HS-27A (cell line): ENCODE results near the gene CHD8.
A peak's percentile ranks its signal among the peaks of the same experiment; 100 is the strongest.
"Not testable (repeated sequence)": the region's sequence is repeated elsewhere in the genome, so short reads cannot be mapped to it uniquely, and the experiment has no call there.

ENCODE experiments used
- DNase-seq: peaks from one replicate; pipeline ENCODE4 v3.0.0-alpha.2; 2012; ENCODE audit warnings: low read depth, missing footprints

Gene CHD8, protein sequence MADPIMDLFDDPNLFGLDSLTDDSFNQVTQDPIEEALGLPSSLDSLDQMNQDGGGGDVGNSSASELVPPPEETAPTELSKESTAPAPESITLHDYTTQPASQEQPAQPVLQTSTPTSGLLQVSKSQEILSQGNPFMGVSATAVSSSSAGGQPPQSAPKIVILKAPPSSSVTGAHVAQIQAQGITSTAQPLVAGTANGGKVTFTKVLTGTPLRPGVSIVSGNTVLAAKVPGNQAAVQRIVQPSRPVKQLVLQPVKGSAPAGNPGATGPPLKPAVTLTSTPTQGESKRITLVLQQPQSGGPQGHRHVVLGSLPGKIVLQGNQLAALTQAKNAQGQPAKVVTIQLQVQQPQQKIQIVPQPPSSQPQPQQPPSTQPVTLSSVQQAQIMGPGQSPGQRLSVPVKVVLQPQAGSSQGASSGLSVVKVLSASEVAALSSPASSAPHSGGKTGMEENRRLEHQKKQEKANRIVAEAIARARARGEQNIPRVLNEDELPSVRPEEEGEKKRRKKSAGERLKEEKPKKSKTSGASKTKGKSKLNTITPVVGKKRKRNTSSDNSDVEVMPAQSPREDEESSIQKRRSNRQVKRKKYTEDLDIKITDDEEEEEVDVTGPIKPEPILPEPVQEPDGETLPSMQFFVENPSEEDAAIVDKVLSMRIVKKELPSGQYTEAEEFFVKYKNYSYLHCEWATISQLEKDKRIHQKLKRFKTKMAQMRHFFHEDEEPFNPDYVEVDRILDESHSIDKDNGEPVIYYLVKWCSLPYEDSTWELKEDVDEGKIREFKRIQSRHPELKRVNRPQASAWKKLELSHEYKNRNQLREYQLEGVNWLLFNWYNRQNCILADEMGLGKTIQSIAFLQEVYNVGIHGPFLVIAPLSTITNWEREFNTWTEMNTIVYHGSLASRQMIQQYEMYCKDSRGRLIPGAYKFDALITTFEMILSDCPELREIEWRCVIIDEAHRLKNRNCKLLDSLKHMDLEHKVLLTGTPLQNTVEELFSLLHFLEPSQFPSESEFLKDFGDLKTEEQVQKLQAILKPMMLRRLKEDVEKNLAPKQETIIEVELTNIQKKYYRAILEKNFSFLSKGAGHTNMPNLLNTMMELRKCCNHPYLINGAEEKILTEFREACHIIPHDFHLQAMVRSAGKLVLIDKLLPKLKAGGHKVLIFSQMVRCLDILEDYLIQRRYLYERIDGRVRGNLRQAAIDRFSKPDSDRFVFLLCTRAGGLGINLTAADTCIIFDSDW (N-terminal part only)

DNA sequence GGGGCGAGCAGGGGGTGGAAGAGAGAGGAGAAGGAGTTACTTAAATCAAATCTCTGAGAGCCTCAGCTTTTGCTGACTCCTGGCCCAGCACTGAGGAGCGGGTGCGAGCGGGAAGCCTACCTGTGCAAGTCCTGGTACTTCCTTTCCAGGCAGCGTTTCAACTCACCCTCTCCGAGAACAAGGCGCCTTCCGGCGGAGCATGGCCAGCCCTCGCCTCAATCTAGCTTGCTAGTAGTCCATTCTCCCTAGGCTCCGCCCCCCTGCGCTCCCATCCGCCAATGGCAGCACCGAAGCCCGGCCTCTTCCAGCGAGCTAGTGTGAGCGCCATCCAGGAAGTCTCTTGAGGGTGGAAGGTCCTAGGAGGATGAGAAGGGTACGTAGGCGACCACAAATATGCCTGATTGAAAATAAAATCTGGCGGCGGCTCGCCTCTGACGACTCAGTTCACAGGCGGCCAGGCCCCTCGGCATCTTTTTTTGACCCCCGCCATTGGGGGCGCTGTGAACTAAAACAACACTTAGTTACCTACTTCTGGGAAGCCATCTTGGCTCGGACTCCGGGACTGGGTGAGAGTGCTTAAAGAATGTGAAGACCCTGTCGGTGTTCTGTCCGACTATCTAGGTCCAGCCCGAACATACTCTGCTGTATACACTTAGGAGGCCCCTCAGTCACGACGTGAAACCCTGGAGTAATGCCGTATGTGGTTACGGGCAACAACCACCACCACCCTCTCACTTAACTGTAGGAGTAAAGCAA, at the start of gene CHD8:
TSS of gene CHD8 (minus strand) at position 212 of the 756 bp plus-strand sequence. CDS start 24,480 bp downstream, outside the sequence.
- peak; percentile 99 for DNase-seq

GRCh38 chr14:21505012-21505553, 49.2 kb upstream of the CHD8 start:
- DNase-seq = no peak

DNA sequence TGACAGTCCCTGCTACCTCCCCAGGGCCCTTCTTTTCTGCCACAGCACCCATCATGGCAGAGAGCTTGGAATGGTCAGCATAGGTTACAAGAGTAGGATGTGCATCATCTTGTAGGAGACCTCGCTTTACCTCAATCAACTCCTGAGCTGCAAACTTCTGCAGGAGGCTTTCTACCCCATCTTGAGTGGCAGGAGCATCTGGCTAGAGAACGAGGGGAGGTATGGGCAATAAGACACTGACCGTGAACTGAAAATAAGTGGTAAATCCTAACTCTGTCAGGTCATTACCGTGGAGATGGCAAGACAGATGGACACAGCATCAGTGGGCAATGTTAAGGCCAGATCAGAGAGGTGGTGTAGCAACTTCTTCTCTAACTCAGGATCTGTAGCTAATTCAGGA, 47.5 kb upstream of the CHD8 start:
- no peak for DNase-seq

- no peak for DNase-seq
Measured at GRCh38 chr14:21501568-21501967, 45.6 kb upstream of the CHD8 start.

DNA sequence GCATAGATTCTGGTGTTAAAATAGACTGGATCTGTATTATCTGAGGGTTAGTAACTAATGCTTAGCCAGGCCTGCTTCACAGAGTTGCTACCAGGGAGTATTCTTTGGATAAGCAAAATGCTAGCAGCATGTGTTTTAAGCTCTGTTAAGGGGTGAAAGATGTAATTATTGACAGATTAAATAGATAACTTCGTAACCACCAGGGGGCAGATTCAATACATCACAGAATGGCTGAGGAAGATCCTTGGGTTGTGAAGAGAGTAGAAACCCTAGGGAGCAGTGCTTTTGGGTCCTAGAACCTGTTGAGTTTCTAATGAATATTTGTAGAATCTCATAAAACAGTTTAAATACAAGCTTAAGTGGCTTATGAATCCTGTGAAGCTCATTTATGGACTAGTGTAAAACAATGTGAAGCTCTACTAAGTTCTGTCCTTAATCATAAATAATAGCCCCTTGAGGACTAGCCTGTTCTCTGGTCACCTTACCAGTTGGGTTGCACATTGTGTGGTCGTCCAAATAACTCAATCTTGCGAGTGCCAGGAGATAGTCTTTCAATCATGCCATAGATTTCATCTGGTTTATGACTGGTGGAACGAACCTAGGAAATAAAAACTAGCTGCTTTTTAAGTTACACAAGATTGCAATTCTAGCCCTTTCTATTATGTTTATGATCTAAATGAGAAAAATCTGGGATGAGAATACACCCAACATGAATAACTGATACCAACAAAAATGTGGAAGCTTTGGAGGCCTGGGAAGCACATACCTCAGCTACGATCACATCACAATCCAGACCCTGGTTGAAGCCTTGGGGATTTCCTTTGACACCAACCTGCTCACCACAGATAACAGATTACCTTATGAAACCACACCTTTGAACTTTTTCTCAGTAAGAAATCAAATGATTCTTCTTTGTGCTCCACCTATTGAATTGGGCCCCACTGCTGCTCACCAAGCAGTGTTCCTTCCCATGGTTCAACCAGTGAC, 42.9 kb upstream of the CHD8 start:
- DNase-seq = no peak

DNA sequence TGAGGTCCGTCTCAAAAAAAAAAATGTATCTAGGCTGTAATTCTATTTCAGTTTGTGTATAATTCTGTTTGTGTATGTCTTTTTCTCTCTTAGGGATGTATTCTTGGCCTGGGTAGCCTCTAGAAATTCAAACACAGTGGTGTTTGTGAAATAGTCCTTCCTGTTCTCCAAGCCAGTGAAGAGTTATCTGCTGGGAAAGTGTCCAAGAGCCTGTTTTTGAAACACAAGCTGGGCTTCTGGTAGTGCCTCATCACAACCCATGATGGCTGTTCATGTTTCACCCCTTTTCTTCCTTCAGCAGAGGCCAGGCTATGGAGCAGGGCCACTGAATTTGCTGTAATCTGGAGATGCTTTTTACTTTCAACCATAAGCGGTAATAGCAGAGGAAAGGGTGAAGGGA, 40.5 kb upstream of the CHD8 start:
- no peak for DNase-seq

GRCh38 chr14:21494902-21495762, 39.2 kb upstream of the CHD8 start:
- no peak for DNase-seq

DNA sequence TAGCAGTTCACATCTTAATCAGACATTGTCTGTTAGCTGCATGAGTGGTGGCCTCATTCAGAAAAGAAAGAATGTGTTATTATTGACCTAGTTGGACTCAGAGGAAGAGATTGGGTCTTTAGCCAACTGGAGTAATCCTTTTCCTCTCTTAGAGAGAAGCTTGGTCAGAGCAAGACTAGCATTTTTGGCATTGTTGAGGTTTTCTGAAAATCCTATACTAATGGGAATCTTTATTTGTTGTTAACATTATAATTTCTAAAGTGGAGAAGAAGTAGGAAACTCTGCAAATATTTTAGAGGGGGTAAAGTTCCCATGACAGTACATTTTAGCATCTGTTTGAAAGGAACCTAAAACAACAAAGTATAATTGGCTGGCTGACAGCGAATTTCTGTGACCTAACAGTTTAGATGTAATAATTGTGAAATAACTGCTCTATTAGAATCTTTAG, 30.7 kb upstream of the CHD8 start:
- peak; percentile 33 for DNase-seq

- DNase-seq = peak; percentile 96
Measured at GRCh38 chr14:21476925-21477681, 21.2 kb upstream of the CHD8 start, which contains the start of the genes RAB2B and TOX4. Gene RAB2B, minus strand, starts transcription at chr14:21476959. Its CDS starts 87 bp downstream, at chr14:21476872. Gene TOX4, plus strand, starts transcription at chr14:21477195. Its CDS starts 84 bp downstream, at chr14:21477279.

- no peak for DNase-seq
Measured at GRCh38 chr14:21476523-21476924, 20.6 kb upstream of the CHD8 start.

DNA sequence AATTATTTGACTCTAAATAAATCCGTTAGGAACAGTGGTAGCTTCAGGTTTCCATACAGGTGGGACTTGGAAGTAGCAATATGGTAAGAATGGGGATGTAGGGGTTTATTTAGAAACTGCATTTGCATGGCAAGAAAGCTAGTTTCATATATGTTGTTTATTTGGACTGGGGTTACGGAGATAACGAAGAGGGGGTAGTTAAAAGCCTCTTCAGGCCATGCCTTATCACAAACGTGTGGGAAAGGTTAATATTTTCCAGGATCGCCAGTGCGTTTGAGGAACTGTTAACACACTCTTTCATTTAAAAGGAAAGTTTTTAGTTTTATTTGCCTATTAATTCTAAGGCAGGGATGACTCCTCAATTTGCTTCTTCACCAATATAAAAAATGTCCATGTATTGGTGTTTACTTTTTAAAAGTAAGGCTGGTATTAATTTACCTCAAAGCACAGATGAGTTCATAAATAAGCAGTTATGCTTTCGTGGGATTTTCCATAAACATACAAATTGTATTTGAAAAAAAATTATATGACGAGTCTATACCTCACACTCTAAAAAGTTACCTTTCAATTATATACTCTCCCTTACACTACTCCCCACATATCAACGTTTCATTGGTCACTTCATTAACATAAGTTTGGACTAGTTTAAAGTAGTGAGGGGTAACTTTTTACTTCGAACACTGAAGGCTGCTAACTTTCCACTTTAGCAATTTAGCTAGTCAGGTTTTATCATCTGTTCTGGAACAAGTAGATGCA, 20.0 kb upstream of the CHD8 start:
- no peak for DNase-seq

DNA sequence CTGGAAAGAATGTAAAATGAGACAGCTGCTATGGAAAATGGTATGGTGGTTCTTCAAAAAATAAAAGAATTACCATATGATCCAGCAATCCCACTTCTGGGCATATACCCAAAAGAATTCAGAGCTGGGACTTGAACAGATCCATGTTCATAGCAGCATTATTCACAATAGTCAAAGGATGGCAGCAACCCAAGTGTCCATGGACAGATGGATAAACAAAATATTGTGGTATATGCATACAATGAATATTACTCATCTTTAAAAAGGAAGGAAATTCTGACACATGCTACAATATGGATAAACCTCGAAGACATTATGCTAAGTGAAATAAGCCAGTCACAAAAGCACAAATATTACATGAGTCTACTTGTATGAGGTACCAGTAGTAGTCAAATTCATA, 11.7 kb upstream of the CHD8 start:
- DNase-seq = peak; percentile 45

DNA sequence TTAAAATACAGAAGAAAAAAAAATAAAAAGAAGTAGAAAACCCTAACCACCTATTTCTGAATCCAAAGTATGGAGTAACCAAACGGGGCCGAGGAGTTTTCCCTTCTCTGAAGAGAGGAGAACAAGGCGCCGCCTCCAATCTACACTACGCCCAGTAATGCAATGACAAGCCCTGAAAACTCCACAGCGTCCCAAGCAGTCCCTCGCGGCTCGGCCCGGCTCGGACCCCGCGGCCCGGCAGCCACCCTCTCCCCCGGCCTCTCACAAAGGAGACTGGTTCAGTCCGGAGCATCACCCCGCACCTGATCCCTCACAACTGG, 371 bp downstream of the CHD8 start:
- no peak for DNase-seq

- no peak for DNase-seq
Measured at GRCh38 chr14:21454843-21455544, 929 bp downstream of the CHD8 start.

- DNase-seq = no peak
Measured at GRCh38 chr14:21449899-21450216, 6.1 kb downstream of the CHD8 start.

GRCh38 chr14:21442657-21443056, 13.3 kb downstream of the CHD8 start:
- not testable (repeated sequence) for DNase-seq

DNA sequence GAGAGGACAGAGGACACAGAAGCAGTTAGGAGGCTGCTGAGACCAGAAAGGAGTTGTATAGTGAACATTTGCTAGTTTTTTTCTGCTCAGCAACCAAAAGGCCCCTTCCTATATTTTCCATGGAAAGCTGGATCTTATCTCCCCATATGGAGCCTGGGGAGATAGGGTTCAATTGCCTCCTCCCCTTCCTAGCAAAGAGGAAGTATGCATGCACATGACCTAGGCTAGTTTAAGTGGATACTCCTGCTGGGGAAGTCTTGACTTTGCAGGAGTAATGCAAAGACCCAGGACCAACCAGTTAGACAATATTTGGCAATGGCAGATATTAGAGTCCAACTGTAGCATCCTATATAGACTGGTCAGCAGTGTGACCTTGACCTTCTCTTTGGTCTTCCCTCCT, 15.1 kb downstream of the CHD8 start:
- DNase-seq = no peak
